GM12875 (cell line): ENCODE results near the gene CCDC32.

Source experiments
- H3K4me3 ChIP-seq: one replicate; pipeline ENCODE4 v1.5.1; 2011; ENCODE audit warnings: low read depth, low read length, control low read depth
- CTCF ChIP-seq: IDR thresholded peaks from 2 replicates; pipeline ENCODE4 v1.5.1; 2011; ENCODE audit warnings: low read depth, mild to moderate bottlenecking, control low read depth, inconsistent platforms, low read length, moderate library complexity, borderline replicate concordance; ENCODE audit not compliant: insufficient read depth

The CCDC32 gene

GRCh38 chr15:40565333-40566238 is 744 bp upstream of the CCDC32 start:
- H3K4me3 ChIP-seq: peak overlapping the region; percentile 70
- TF ChIP-seq CTCF: no peak

- no peak for TF ChIP-seq CTCF
- H3K4me3 ChIP-seq: no peak overlapping the region
These were observed 1.4 kb downstream of the CCDC32 start for GRCh38 chr15:40563426-40563825.

GRCh38 chr15:40562691-40563090 is 2.2 kb downstream of the CCDC32 start:
- TF ChIP-seq CTCF: no peak
- H3K4me3 ChIP-seq: no peak overlapping the region

- H3K4me3 ChIP-seq: no peak overlapping the region
- TF ChIP-seq CTCF: no peak
These were observed 5.7 kb downstream of the CCDC32 start for GRCh38 chr15:40558952-40559742.

GRCh38 chr15:40555876-40556275 is 9.0 kb downstream of the CCDC32 start:
- no peak overlapping the region for H3K4me3 ChIP-seq
- no peak for TF ChIP-seq CTCF

GRCh38 chr15:40554161-40554525 is 10.7 kb downstream of the CCDC32 start:
- TF ChIP-seq CTCF: no peak
- peak overlapping the region; percentile 11 for H3K4me3 ChIP-seq
